C4-2B (cell line): ENCODE data around the gene RGS17.
A peak's percentile ranks its signal among the peaks of the same experiment; 100 is the strongest.

ENCODE experiments used
- H3K27ac ChIP-seq: fragments of 450-650 bp; 2 replicates; pipeline ENCODE4 v1.5.1; 2017
- ZFX ChIP-seq: fragments of 450-650 bp; IDR thresholded peaks from 2 replicates; pipeline ENCODE4 v1.6.1; 2017
- TF ChIP-seq, protein P1 (sequence below): fragments of 450-650 bp; conservative IDR thresholded peaks from 2 replicates; pipeline ENCODE4 v1.5.1; 2017; ENCODE audit warnings: mild to moderate bottlenecking

RGS17 gene

DNA sequence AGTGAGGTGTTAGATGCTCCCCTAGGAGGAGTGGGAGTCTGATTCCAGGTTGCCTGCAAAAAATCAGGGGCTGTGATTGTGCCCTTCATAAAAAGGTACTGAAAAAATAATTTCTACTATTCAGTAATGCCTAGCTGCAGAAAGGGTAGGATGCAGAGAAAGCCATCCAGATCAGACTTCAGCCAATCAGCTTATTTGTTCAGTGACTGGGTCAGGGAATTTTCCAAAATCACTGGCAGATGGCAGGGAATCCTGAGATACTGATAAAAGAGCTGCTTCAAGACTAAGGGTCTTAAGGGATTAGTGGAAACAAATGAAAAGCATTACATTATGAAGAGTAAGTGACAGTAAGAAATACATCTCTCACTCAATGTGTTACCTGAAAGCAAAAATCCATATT is 85.8 kb downstream of the RGS17 start:
- TF ChIP-seq, protein P1, sequence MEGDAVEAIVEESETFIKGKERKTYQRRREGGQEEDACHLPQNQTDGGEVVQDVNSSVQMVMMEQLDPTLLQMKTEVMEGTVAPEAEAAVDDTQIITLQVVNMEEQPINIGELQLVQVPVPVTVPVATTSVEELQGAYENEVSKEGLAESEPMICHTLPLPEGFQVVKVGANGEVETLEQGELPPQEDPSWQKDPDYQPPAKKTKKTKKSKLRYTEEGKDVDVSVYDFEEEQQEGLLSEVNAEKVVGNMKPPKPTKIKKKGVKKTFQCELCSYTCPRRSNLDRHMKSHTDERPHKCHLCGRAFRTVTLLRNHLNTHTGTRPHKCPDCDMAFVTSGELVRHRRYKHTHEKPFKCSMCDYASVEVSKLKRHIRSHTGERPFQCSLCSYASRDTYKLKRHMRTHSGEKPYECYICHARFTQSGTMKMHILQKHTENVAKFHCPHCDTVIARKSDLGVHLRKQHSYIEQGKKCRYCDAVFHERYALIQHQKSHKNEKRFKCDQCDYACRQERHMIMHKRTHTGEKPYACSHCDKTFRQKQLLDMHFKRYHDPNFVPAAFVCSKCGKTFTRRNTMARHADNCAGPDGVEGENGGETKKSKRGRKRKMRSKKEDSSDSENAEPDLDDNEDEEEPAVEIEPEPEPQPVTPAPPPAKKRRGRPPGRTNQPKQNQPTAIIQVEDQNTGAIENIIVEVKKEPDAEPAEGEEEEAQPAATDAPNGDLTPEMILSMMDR: no peak
- TF ChIP-seq ZFX: no peak
- H3K27ac ChIP-seq: no peak overlapping the region; the same call in 1 of the 2 replicates

DNA sequence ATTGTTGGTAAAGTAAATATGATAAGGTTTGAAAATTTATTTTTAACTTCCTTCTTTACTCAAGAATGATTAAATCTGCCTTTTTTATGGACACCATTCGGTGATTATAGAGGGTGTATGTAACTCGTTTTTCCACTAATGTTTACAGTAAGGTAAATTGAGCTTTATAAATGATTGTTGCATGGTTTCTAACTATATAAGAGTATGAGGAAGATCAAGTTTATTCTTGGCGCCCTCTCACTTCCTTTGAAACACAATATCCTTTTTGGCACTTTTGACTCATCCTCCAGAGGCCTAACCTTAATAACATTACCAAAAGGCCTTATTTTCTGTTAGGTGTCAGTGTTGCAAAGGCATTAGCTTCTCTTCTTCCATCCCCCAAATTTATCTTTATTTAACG is 86.8 kb downstream of the RGS17 start:
- H3K27ac ChIP-seq: no peak overlapping the region
- no peak for TF ChIP-seq ZFX
- TF ChIP-seq, protein P1: no peak

DNA sequence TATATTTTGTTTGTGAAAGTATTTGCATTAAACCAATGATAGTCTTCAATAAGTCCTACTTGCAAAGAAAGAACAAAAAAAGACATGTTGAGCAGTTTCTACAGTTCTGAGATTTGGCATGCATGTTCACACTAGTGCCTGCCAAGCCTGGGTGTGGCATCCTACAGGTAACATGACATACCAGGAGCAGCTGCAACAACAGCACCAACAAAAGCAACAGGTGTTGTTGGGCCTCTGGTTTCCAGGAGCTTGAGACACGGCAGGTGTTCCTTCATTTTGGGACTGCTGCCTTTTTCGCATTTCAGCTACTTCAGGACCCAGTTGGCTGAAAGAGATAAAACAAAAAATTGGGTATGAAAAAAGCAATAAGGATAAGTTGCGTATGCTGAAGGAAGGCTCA is 87.4 kb downstream of the RGS17 start:
- H3K27ac ChIP-seq: peak overlapping the region; percentile 62
- TF ChIP-seq, protein P1: no peak
- TF ChIP-seq ZFX: no peak

DNA sequence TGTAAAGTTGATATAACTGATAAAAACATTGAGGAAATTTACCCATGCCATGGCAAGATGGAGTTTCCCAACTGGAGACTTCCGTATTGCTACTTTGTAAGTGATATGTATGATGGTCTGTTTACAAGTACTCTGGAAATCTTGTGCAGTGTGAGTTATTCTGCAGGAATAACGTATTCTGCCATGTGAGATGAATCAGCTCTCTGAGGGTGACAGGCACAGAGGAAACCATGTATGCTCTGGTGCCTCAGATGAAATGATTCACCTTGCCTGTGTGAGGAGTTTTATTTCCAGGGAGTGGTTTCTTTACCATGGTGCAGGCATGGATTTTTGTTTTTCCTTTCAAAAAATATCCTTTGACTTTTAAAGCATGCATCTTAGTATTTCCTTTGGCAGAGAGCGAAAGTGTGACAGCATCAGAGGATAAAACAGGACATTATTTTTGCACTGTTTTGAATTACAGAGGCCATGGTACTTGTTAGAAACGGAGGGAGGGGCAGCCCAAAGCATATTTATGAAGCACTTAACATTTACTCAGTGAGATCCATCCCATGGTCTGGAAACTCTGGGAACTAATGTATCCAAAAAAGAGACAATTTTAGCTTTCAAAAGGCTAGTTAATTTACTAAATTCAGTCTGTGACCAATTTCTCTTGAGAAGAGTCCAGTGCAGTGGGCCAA is 92.6 kb downstream of the RGS17 start:
- H3K27ac ChIP-seq: no peak overlapping the region
- no peak for TF ChIP-seq ZFX
- TF ChIP-seq, protein P1: no peak

DNA sequence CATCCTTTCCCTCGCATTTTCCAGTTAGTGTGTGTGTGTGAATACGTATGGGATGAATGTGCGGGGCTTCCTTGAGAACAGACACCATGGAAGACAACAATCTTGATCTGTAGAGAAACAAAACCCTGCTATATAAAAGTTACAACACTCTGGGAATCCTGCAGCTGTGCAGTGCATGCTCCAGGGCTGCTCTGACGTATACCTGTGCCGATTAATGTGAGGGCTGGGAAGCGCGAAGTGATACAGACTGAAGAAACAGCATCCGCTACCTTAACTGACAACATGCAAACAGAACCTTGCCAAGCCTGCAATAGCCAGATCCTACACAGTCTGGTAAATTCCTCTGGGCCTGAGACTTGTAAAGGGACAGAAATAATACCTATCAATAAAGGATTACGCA is 96.9 kb downstream of the RGS17 start:
- TF ChIP-seq ZFX: no peak
- TF ChIP-seq, protein P1: no peak
- H3K27ac ChIP-seq: no peak overlapping the region

DNA sequence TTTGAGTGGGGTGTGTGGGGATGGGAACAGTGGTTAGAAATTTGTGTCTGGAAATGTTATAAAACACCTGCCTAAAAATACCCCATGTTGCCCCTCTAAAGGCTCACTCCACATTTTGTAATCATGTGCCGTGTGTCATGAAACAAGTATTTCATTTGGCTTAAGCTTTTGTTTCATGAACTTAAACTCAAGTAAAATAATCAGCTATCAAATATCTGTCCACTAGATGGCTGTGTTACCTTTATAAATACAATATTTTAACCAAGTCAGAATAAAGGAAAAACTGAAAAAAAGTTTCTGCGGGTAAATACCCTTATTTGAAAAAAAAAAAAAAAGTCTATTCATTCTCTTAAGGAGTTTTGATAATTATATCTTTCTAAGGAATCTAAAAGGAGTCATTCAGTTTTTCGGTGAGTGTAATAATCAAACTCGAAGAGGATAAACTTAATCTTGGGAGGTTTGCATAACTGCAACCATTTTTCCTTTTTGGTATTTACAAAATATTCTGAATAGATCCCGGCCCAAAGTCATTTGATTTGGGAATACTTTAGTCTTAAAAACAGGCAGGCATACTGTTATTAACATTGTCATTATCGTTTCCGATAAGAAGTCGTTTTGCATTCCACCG is 98.7 kb downstream of the RGS17 start:
- no peak overlapping the region for H3K27ac ChIP-seq
- TF ChIP-seq, protein P1: peak; percentile 65
- no peak for TF ChIP-seq ZFX

DNA sequence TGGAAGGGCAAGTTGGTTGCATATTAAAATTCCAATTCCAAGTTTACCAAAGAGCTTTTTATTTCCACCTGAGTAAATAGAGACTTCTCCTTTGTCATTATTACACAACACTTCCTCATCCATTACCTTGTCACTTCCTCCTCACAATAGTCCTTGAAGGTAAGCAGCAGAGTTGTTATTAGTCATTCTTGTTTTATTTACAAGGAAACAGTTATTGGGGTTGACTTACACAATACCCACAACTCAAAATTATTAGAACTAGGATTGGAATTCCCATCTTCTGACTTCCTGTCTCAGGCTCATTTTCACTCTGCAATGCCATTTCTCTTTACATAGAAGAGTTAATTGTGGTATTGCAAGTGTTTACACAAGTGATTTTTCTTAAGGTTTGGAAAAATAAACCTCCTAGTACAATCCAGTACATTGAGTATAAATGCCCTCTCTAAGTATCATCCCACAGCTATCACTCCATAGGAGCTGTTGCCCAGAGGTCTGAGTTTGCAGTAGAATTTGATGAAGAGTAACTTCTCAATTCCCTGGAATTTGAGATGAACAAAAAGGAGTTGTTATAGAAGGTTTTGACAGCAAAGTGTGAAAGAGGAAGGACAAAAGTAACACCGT is 99.6 kb downstream of the RGS17 start:
- no peak for TF ChIP-seq ZFX
- TF ChIP-seq, protein P1: no peak
- H3K27ac ChIP-seq: no peak overlapping the region
